HT-29 (cell line): ENCODE measurements around the gene LMO2. TPM values are rescaled to one million over a fixed set of nuclear protein-coding genes. Genes with fewer than 3 reads are reported as not detected.

ENCODE experiments used
- DNase-seq: peaks from one replicate; pipeline ENCODE4 v3.0.0-alpha.2; 2015; ENCODE audit warnings: low spot score
- total RNA-seq: library from RNA; depleted of rRNA; stranded (reverse); fragments of >200 nt; shearing (Covaris generic); gene quantifications from 2 replicates; pipeline ENCODE4 v1.2.3, GENCODE V29; 2014

Gene LMO2
- total RNA-seq, 1 experiment from 2014 or later: 0.05 TPM

GRCh38 chr11:33889296-33889695 is 2.6 kb downstream of the LMO2 start:
- no peak for DNase-seq

- no peak for DNase-seq
Measured at GRCh38 chr11:33887886-33888285, 4.0 kb downstream of the LMO2 start.

GRCh38 chr11:33885338-33886005 is 6.4 kb downstream of the LMO2 start:
- DNase-seq: no peak

- DNase-seq: no peak
Measured at GRCh38 chr11:33884601-33885000, 7.3 kb downstream of the LMO2 start.

- DNase-seq: no peak
Measured at GRCh38 chr11:33884035-33884434, 7.8 kb downstream of the LMO2 start.

- no peak for DNase-seq
Measured at GRCh38 chr11:33881651-33882503, 10.0 kb downstream of the LMO2 start.

- no peak for DNase-seq
Measured at GRCh38 chr11:33880979-33881378, 10.9 kb downstream of the LMO2 start.

GRCh38 chr11:33879375-33879774 is 12.5 kb downstream of the LMO2 start:
- DNase-seq: no peak

GRCh38 chr11:33877038-33877437 is 14.8 kb downstream of the LMO2 start:
- DNase-seq: no peak

GRCh38 chr11:33875621-33876294 is 16.1 kb downstream of the LMO2 start:
- DNase-seq: no peak

GRCh38 chr11:33874910-33875490 is 16.9 kb downstream of the LMO2 start:
- DNase-seq: no peak

GRCh38 chr11:33874433-33874832 is 17.4 kb downstream of the LMO2 start:
- DNase-seq: no peak

- no peak for DNase-seq
Measured at GRCh38 chr11:33869481-33870422, 22.1 kb downstream of the LMO2 start.

- no peak for DNase-seq
Measured at GRCh38 chr11:33868647-33869461, 23.0 kb downstream of the LMO2 start.

- DNase-seq: no peak
Measured at GRCh38 chr11:33867996-33868646, 23.8 kb downstream of the LMO2 start.

- no peak for DNase-seq
Measured at GRCh38 chr11:33867561-33867960, 24.3 kb downstream of the LMO2 start.

- no peak for DNase-seq
Measured at GRCh38 chr11:33866936-33867335, 24.9 kb downstream of the LMO2 start.

- DNase-seq: no peak
Measured at GRCh38 chr11:33864479-33864878, 27.4 kb downstream of the LMO2 start.

GRCh38 chr11:33863418-33864172 is 28.3 kb downstream of the LMO2 start:
- no peak for DNase-seq
